Endodermal cell (in vitro differentiated cells): ENCODE data around the gene GATAD2A. TPM values are rescaled to one million over a fixed set of nuclear protein-coding genes. Genes with fewer than 3 reads are reported as not detected.

ENCODE experiments used
- DNase-seq: peaks from one replicate; pipeline ENCODE4 v3.0.0-alpha.2; 2017
- H3K27ac ChIP-seq: 2 replicates; pipeline ENCODE4 v1.5.1; 2013; ENCODE audit warnings: mild to moderate bottlenecking, low read depth, low read length, moderate library complexity
- H3K27me3 ChIP-seq: 2 replicates; pipeline ENCODE4 v1.6.1; 2013; ENCODE audit warnings: mild to moderate bottlenecking, low read length, moderate library complexity; ENCODE audit not compliant: insufficient read depth, control insufficient read depth, poor library complexity, severe bottlenecking
- H3K36me3 ChIP-seq: 2 replicates; pipeline ENCODE4 v1.7.0; 2013; ENCODE audit warnings: mild to moderate bottlenecking, low read length, moderate library complexity; ENCODE audit not compliant: control insufficient read depth, insufficient read depth
- H3K4me1 ChIP-seq: one replicate; pipeline ENCODE4 v1.7.0; 2013; ENCODE audit warnings: low read length; ENCODE audit not compliant: control insufficient read depth, insufficient read depth
- H3K4me3 ChIP-seq: 2 replicates; pipeline ENCODE4 v1.5.1; 2013; ENCODE audit warnings: mild to moderate bottlenecking, low read length, moderate library complexity
- H3K9ac ChIP-seq: 2 replicates; pipeline ENCODE4 v1.6.1; 2013; ENCODE audit warnings: mild to moderate bottlenecking, low read length, moderate library complexity; ENCODE audit not compliant: poor library complexity, severe bottlenecking; ENCODE audit errors: extremely low read depth
- H3K9me3 ChIP-seq: 2 replicates; pipeline ENCODE4 v1.6.1; 2013; ENCODE audit warnings: mild to moderate bottlenecking, low read length, moderate library complexity; ENCODE audit not compliant: control insufficient read depth
- H3K27ac Mint-ChIP-seq: 2 replicates; pipeline ENCODE4 v1.8.0; 2020; ENCODE audit warnings: mixed read lengths
- H3K27me3 Mint-ChIP-seq: 2 replicates; pipeline ENCODE4 v1.8.0; 2021; ENCODE audit warnings: mild to moderate bottlenecking, mixed read lengths; ENCODE audit not compliant: insufficient read depth
- H3K36me3 Mint-ChIP-seq: 2 replicates; pipeline ENCODE4 v1.8.0; 2020; ENCODE audit warnings: low read depth, mixed read lengths
- H3K4me1 Mint-ChIP-seq: 2 replicates; pipeline ENCODE4 v1.8.0; 2020; ENCODE audit warnings: mixed read lengths
- H3K4me3 Mint-ChIP-seq: 2 replicates; pipeline ENCODE4 v1.8.0; 2020; ENCODE audit warnings: mild to moderate bottlenecking, moderate library complexity, mixed read lengths
- H3K9me3 Mint-ChIP-seq: 2 replicates; pipeline ENCODE4 v1.8.0; 2020; ENCODE audit warnings: mild to moderate bottlenecking, mixed read lengths
- CTCF ChIP-seq: fragments of 200-600 bp; sonication (generic); conservative IDR thresholded peaks from 2 replicates; pipeline ENCODE4 v1.5.0; 2021; ENCODE audit warnings: antibody characterized with exemption, mild to moderate bottlenecking
- WGBS, 2 experiments: methylation state at CpG; one replicate each; pipeline versions ENCODE4 v1.1.5 to v1.1.7; 2013; ENCODE audit warnings: missing lambda C conversion rate in 2 of 2, mixed read lengths in 1 of 2; ENCODE audit not compliant: insufficient coverage in 1 of 2, insufficient read length in 1 of 2; 5-methylcytosine and 5-hydroxymethylcytosine counted together
- total RNA-seq, 2 donors: library from RNA; stranded (reverse); fragmentation: NEBNext Ultra II Directional in 1 of 2; extraction: Animal tissue kit (Norgen Biotek cat#: 25700) in 1 of 2; gene quantifications; 2 replicates in 1 of 2; 3 replicates in 1 of 2; pipeline ENCODE4 v1.2.1, GENCODE V29; 2021

GATAD2A gene
- total RNA-seq, 2 donors from 2014 or later: 115 to 126 TPM

GRCh38 chr19:19542507-19542906 lies 137.0 kb downstream of the GATAD2A start:
- no peaks in the 10 kb centered on the region for H3K9me3 Mint-ChIP-seq
- no peak overlapping the region for H3K4me3 Mint-ChIP-seq
- DNase-seq: no peak
- no peak overlapping the region for H3K27ac ChIP-seq
- H3K27me3 ChIP-seq: no peaks in the 10 kb centered on the region
- no peaks in the 10 kb centered on the region for H3K4me1 ChIP-seq
- peaks cover 2% of the 10 kb centered on the region for H3K4me1 Mint-ChIP-seq
- no peak for TF ChIP-seq CTCF
- WGBS, 2 experiments: 95 to 97% methylated on average over 10 to 12 of the region's 12 CpGs
- H3K4me3 ChIP-seq: no peak overlapping the region
- no peak overlapping the region for H3K27ac Mint-ChIP-seq
- no peaks in the 10 kb centered on the region for H3K9me3 ChIP-seq
- H3K36me3 ChIP-seq: no peaks in the 10 kb centered on the region
- peaks cover 40% of the 10 kb centered on the region for H3K27me3 Mint-ChIP-seq
- no peaks in the 10 kb centered on the region for H3K36me3 Mint-ChIP-seq
- H3K9ac ChIP-seq: no peak overlapping the region

GRCh38 chr19:19543101-19543500 lies 137.6 kb downstream of the GATAD2A start:
- Mint-ChIP-seq H3K4me3 (no peak overlapping the region), H3K4me1 (peaks cover 2% of the 10 kb centered on the region), H3K27me3 (peaks cover 35% of the 10 kb centered on the region), H3K36me3 (no peaks in the 10 kb centered on the region), H3K9me3 (no peaks in the 10 kb centered on the region), H3K27ac (no peak overlapping the region)
- no peaks in the 10 kb centered on the region for H3K4me1 ChIP-seq
- H3K4me3 ChIP-seq: no peak overlapping the region
- peak; percentile 35 for DNase-seq
- no peaks in the 10 kb centered on the region for H3K9me3 ChIP-seq
- no peak overlapping the region for H3K9ac ChIP-seq
- WGBS, 2 experiments: 94 to 98% methylated on average over 8 to 13 of the region's 13 CpGs
- H3K27me3 ChIP-seq: no peaks in the 10 kb centered on the region
- no peaks in the 10 kb centered on the region for H3K36me3 ChIP-seq
- H3K27ac ChIP-seq: no peak overlapping the region
- TF ChIP-seq CTCF: no peak

- no peak for DNase-seq
- Histone ChIP-seq H3K4me3 (no peak overlapping the region), H3K9me3 (no peaks in the 10 kb centered on the region), H3K4me1 (no peaks in the 10 kb centered on the region), H3K27ac (no peak overlapping the region), H3K9ac (no peak overlapping the region), H3K27me3 (no peaks in the 10 kb centered on the region), H3K36me3 (no peaks in the 10 kb centered on the region)
- H3K27ac Mint-ChIP-seq: peak overlapping the region; percentile 30
- H3K36me3 Mint-ChIP-seq: no peaks in the 10 kb centered on the region
- H3K4me3 Mint-ChIP-seq: no peak overlapping the region
- WGBS, 2 experiments: 94% methylated on average over 6 to 19 of the region's 19 CpGs
- no peaks in the 10 kb centered on the region for H3K9me3 Mint-ChIP-seq
- H3K27me3 Mint-ChIP-seq: peaks cover 32% of the 10 kb centered on the region
- H3K4me1 Mint-ChIP-seq: peaks cover under 1% of the 10 kb centered on the region
- TF ChIP-seq CTCF: no peak
Observed at GRCh38 chr19:19543640-19544039, 138.2 kb downstream of the GATAD2A start.
